Measurements from ENCODE around the gene GEMIN2.
"Not testable (repeated sequence)": the region's sequence is repeated elsewhere in the genome, so short reads cannot be mapped to it uniquely, and the experiment has no call there.

Gene GEMIN2

DNA sequence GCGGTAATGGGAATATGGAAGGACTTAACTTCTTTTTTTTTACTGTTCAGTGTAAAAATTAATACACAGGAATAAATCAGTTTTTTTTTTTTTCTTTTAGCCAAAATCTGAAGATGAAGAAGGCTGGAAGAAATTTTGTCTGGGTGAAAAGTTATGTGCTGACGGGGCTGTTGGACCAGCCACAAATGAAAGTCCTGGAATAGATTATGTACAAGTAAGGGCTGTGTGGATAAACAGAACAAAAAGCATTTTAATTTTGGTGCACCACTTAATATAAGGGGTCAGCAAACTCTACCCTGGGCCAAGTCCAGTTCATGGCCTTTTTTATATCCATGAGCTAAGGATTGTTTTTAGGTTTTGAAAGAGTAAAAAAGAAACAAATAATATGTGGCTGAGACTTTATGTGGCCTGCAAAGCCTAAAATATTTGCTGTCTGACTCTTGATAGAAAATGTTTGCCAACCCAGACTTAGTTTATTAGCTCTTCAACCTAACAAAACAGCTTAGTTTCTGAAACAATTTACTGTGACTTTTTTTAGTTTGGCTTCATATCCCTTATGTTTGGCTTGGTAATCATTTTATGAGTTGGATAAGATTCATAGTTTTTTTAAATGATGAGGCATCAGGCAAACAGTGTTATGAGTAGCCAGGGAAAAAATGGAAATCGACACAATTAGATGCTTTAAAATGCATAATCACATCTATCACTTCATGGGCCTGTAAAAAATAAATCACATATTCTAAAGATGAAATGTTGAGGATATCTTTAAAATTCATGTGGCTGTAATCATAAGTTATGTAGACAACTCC is 8.4 kb downstream of the GEMIN2 start:
- TF ChIP-seq, protein P1, sequence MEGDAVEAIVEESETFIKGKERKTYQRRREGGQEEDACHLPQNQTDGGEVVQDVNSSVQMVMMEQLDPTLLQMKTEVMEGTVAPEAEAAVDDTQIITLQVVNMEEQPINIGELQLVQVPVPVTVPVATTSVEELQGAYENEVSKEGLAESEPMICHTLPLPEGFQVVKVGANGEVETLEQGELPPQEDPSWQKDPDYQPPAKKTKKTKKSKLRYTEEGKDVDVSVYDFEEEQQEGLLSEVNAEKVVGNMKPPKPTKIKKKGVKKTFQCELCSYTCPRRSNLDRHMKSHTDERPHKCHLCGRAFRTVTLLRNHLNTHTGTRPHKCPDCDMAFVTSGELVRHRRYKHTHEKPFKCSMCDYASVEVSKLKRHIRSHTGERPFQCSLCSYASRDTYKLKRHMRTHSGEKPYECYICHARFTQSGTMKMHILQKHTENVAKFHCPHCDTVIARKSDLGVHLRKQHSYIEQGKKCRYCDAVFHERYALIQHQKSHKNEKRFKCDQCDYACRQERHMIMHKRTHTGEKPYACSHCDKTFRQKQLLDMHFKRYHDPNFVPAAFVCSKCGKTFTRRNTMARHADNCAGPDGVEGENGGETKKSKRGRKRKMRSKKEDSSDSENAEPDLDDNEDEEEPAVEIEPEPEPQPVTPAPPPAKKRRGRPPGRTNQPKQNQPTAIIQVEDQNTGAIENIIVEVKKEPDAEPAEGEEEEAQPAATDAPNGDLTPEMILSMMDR (IDR thresholded peaks at IDR 0.05; ENCODE audit: low read depth, low read length) = no peak
- H3K4me3 ChIP-seq (ENCODE audit: low read depth, low read length) = no peak overlapping the region

GRCh38 chr14:39137835-39138234 is 23.7 kb downstream of the GEMIN2 start:
- H3K4me3 ChIP-seq (ENCODE audit: low read depth, low read length) = not testable (repeated sequence)

GRCh38 chr14:39138440-39138839 is 24.3 kb downstream of the GEMIN2 start:
- TF ChIP-seq, protein P1 (IDR thresholded peaks at IDR 0.05; ENCODE audit: low read depth, low read length) = no peak
- no peak overlapping the region for H3K4me3 ChIP-seq (ENCODE audit: low read depth, low read length)

DNA sequence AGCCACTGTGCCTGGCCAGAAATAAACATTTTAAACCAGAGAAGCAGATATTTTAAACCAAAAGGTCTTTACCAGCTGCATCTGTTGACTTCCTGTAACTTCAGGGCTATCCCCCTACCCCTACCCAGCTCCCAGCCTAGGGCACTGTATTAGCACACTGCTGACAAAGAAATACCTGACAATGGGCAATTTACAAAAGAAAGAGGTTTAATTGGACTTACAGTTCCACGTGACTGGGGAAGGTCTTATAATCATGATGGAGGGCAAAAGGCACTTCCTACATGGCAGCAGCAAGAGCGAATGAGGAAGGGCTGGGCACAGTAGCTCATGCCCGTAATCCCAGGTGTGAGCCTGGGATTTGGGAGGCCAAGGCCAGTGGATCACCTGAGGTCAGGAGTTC is 26.0 kb downstream of the GEMIN2 start:
- no peak overlapping the region for H3K4me3 ChIP-seq (ENCODE audit: low read depth, low read length)
- TF ChIP-seq, protein P1 (IDR thresholded peaks at IDR 0.05; ENCODE audit: low read depth, low read length) = no peak

DNA sequence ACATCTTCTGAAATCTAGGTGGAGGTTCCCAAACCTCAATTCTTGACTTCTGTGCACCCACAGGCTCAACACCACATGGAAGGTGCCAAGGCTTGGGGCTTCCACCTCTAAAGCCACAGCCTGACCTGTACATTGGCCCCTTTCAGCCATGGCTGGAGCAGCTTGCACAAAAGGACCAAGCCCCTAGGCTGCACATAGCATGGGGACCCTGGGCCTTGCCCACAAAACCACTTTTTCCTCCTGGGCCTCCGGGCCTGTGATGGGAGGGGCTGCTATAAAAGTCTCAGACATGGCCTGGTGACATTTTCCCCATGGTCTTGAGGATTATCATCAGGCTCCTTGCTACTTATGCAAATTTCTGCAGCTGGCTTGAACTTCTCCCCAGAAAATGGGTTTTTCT is 27.5 kb downstream of the GEMIN2 start:
- H3K4me3 ChIP-seq (ENCODE audit: low read depth, low read length) = not testable (repeated sequence)

DNA sequence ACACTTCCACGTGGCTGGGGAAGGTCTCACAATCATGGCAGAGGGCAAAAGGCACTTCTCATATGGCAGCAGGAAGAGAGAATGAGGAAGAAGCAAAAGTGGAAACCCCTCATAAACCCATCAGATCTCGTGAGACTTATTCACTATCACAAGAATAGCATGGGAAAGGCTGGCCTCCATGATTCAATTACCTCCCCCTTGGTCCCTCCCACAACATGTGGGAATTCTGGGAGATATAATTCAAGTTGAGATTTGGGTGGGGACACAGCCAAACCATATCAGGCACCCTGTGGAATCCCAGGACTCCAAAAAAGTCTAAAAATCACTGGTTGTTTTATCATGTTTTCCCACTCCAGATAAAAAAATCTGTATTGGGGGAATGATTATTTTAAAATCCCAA is 29.1 kb downstream of the GEMIN2 start:
- H3K4me3 ChIP-seq (ENCODE audit: low read depth, low read length) = not testable (repeated sequence)

GRCh38 chr14:39145266-39145966 is 31.3 kb downstream of the GEMIN2 start:
- no peak overlapping the region for H3K4me3 ChIP-seq (ENCODE audit: low read depth, low read length)
- TF ChIP-seq, protein P1 (IDR thresholded peaks at IDR 0.05; ENCODE audit: low read depth, low read length) = no peak

- TF ChIP-seq, protein P1 (IDR thresholded peaks at IDR 0.05; ENCODE audit: low read depth, low read length) = no peak
- no peak overlapping the region for H3K4me3 ChIP-seq (ENCODE audit: low read depth, low read length)
These were observed 40.6 kb downstream of the GEMIN2 start for GRCh38 chr14:39154594-39155189.

Data from WI38 (cell line).